ENCODE results near the gene TMEM87B. TPM values are rescaled to one million over a fixed set of nuclear protein-coding genes. Genes with fewer than 3 reads are reported as not detected.

The TMEM87B gene
- total and polyA plus RNA-seq, 10 of the 15 experiments (the other 5 are each of a cell fraction or from before 2014, with no cell fraction given) = 5.7 to 20.6 (median 12.3) TPM

- no peaks in the 10 kb centered on the region for H3K79me2 ChIP-seq (ENCODE audit: control insufficient read depth, insufficient read depth, low read length)
- RAD21 ChIA-PET (ENCODE audit: unreplicated experiment) = no interaction called here
- no peak overlapping the region for H3K27ac ChIP-seq (ENCODE audit: control insufficient read depth, insufficient read depth)
- H3K4me2 ChIP-seq (ENCODE audit: control insufficient read depth, insufficient read depth) = no peak overlapping the region
- no peaks in the 10 kb centered on the region for H3K36me3 ChIP-seq (ENCODE audit: control insufficient read depth in 2 of 2, insufficient read depth in 2 of 2, low read length in 1 of 2)
- SMC1A ChIA-PET (ENCODE audit: uncharacterized antibody, unreplicated experiment) = no interaction called here
- BruUV-seq (replicated peaks) = no TSS peak
- in situ Hi-C loops (cut with MboI) = no loop called here
- POLR2A ChIA-PET = interaction anchor here (0.6 kb wide), 1 partner anchor 298 kb away, joined by 3 read pairs; no protein-coding TSS in a partner anchor
- FAIRE-seq (no peak), ATAC-seq (no peak), DNase-seq (ENCODE audit: low read depth, low spot score) (no peak)
- H4K20me1 ChIP-seq (ENCODE audit: control insufficient read depth, insufficient read depth) = no peaks in the 10 kb centered on the region
- H3K4me1 ChIP-seq (ENCODE audit: control insufficient read depth, insufficient read depth, low read length) = no peaks in the 10 kb centered on the region
- CTCF ChIA-PET = no interaction called here
- H2AFZ ChIP-seq (ENCODE audit: control insufficient read depth, low read depth, low read length) = no peak overlapping the region
- intact Hi-C loops (cut with micrococcal nuclease; ENCODE audit: unreplicated experiment) = no loop called here
- 61% methylated on average over 14 of the region's 14 CpGs for WGBS (ENCODE audit: insufficient coverage, insufficient replicate concordance, low lambda C conversion rate, missing lambda C conversion rate)
- no peaks in the 10 kb centered on the region for H3K9me3 ChIP-seq (replicated peaks; ENCODE audit: control insufficient read depth, insufficient read depth, low read length)
- no peaks in the 10 kb centered on the region for H3K27me3 ChIP-seq (replicated peaks in 1 of 2; ENCODE audit: control insufficient read depth in 2 of 2, insufficient read depth in 2 of 2, low read length in 1 of 2)
- H3K4me3 ChIP-seq = no peak overlapping the region
- no peak overlapping the region for H3K9ac ChIP-seq (ENCODE audit: control insufficient read depth, insufficient read depth, low read length)
- TF ChIP-seq IRF4 (IDR thresholded peaks at IDR 0.05; ENCODE audit: low read depth, low read length) = no peak
- TF ChIP-seq NFXL1 (IDR thresholded peaks at IDR 0.05; ENCODE audit: borderline replicate concordance) = no peak
- no peak for TF ChIP-seq BRCA1 (IDR thresholded peaks at IDR 0.05; ENCODE audit: low read depth, low read length)
- TF ChIP-seq, protein P1, sequence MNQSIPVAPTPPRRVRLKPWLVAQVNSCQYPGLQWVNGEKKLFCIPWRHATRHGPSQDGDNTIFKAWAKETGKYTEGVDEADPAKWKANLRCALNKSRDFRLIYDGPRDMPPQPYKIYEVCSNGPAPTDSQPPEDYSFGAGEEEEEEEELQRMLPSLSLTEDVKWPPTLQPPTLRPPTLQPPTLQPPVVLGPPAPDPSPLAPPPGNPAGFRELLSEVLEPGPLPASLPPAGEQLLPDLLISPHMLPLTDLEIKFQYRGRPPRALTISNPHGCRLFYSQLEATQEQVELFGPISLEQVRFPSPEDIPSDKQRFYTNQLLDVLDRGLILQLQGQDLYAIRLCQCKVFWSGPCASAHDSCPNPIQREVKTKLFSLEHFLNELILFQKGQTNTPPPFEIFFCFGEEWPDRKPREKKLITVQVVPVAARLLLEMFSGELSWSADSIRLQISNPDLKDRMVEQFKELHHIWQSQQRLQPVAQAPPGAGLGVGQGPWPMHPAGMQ (IDR thresholded peaks at IDR 0.05; ENCODE audit: borderline replicate concordance) = no peak
- no peak for TF ChIP-seq POLR2AphosphoS5 (IDR thresholded peaks at IDR 0.05; ENCODE audit: low read length)
- TF ChIP-seq FOXK2 (IDR thresholded peaks at IDR 0.05) = no peak
- TF ChIP-seq KAT2A (conservative IDR thresholded peaks at IDR 0.05; ENCODE audit: control insufficient read depth, low read depth, low read length) = no peak
- no peak for TF ChIP-seq MYC (IDR thresholded peaks at IDR 0.05; ENCODE audit: insufficient read depth, insufficient read length, insufficient replicate concordance, low read length, severe bottlenecking)
- no peak for TF ChIP-seq ASH2L (IDR thresholded peaks at IDR 0.05; ENCODE audit: borderline replicate concordance, low read depth)
- TF ChIP-seq ESRRA (IDR thresholded peaks at IDR 0.05; ENCODE audit: low read length) = no peak
- TF ChIP-seq ZNF622 (IDR thresholded peaks at IDR 0.05) = no peak
- no peak for TF ChIP-seq EP300 (IDR thresholded peaks at IDR 0.05; ENCODE audit: borderline replicate concordance in 1 of 2, control insufficient read depth in 1 of 2, low read depth in 2 of 2, low read length in 2 of 2)
- TF ChIP-seq NR2C2 (IDR thresholded peaks at IDR 0.05; ENCODE audit: borderline replicate concordance, control insufficient read depth, insufficient read length, low read depth) = no peak
- TF ChIP-seq SRF (IDR thresholded peaks at IDR 0.05; ENCODE audit: low read depth in 2 of 2, low read length in 2 of 2) = no peak
- TF ChIP-seq, protein P2, sequence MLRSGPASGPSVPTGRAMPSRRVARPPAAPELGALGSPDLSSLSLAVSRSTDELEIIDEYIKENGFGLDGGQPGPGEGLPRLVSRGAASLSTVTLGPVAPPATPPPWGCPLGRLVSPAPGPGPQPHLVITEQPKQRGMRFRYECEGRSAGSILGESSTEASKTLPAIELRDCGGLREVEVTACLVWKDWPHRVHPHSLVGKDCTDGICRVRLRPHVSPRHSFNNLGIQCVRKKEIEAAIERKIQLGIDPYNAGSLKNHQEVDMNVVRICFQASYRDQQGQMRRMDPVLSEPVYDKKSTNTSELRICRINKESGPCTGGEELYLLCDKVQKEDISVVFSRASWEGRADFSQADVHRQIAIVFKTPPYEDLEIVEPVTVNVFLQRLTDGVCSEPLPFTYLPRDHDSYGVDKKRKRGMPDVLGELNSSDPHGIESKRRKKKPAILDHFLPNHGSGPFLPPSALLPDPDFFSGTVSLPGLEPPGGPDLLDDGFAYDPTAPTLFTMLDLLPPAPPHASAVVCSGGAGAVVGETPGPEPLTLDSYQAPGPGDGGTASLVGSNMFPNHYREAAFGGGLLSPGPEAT (IDR thresholded peaks at IDR 0.05; ENCODE audit: low read depth) = no peak
- TF ChIP-seq ZBTB33 (IDR thresholded peaks at IDR 0.05) = no peak
- no peak for TF ChIP-seq BMI1 (IDR thresholded peaks at IDR 0.05; ENCODE audit: borderline replicate concordance)
- TF ChIP-seq, protein P3, sequence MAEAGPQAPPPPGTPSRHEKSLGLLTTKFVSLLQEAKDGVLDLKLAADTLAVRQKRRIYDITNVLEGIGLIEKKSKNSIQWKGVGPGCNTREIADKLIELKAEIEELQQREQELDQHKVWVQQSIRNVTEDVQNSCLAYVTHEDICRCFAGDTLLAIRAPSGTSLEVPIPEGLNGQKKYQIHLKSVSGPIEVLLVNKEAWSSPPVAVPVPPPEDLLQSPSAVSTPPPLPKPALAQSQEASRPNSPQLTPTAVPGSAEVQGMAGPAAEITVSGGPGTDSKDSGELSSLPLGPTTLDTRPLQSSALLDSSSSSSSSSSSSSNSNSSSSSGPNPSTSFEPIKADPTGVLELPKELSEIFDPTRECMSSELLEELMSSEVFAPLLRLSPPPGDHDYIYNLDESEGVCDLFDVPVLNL (IDR thresholded peaks at IDR 0.05; ENCODE audit: low read depth, low read length) = no peak
These were observed 99.4 kb downstream of the TMEM87B start for GRCh38 chr2:112154246-112155117.
